CD4-positive, alpha-beta memory T cell (primary cell): Measurements from ENCODE around the gene SERINC5. TPM values are rescaled to one million over a fixed set of nuclear protein-coding genes. Genes with fewer than 3 reads are reported as not detected.
"Not testable (repeated sequence)": the region's sequence is repeated elsewhere in the genome, so short reads cannot be mapped to it uniquely, and the experiment has no call there.

Experiments used
- CTCF ChIA-PET: fragments of 350-600 bp; sonication (Branson Sonifier 250); formaldehyde crosslinking; loops from one replicate; lab custom pipeline; 2021; ENCODE audit warnings: inconsistent platforms; ENCODE audit not compliant: partially characterized antibody; lab: Charles Lee
- POLR2A ChIA-PET: fragments of 350-600 bp; sonication (Branson Sonifier 250); formaldehyde crosslinking; loops from one replicate; lab custom pipeline; 2021; ENCODE audit not compliant: partially characterized antibody; lab: Charles Lee
- DNase-seq, 5 donors: peaks; one replicate each; pipeline versions ENCODE4 v3.0.0 to v3.0.0-alpha.2; 2020 to 2022; ENCODE audit warnings: mixed read lengths in 1 of 5
- H3K27ac ChIP-seq: one replicate; pipeline ENCODE4 v1.7.0; 2013; ENCODE audit warnings: low read depth, low read length
- H3K27me3 ChIP-seq: 2 replicates; pipeline ENCODE4 v1.7.0; 2013; ENCODE audit warnings: mild to moderate bottlenecking, low read length, moderate library complexity; ENCODE audit not compliant: insufficient read depth
- H3K36me3 ChIP-seq: 2 replicates; pipeline ENCODE4 v1.7.0; 2013; ENCODE audit warnings: mild to moderate bottlenecking, low read length, moderate library complexity; ENCODE audit not compliant: insufficient read depth
- H3K4me1 ChIP-seq: 2 replicates; pipeline ENCODE4 v1.7.0; 2013; ENCODE audit warnings: mild to moderate bottlenecking, low read length, moderate library complexity; ENCODE audit not compliant: insufficient read depth
- H3K4me3 ChIP-seq, 2 donors: one replicate each; pipeline ENCODE4 v1.7.0; 2013; ENCODE audit warnings: low read length in 2 of 2, mild to moderate bottlenecking in 1 of 2
- H3K9me3 ChIP-seq, 2 donors: one replicate each; pipeline ENCODE4 v1.7.0; 2013; ENCODE audit warnings: low read length in 2 of 2, control low read depth in 1 of 2; ENCODE audit not compliant: control insufficient read depth in 1 of 2
- H3K27ac Mint-ChIP-seq, 7 donors: one replicate each; pipeline ENCODE4 v1.8.0; 2020 to 2021; ENCODE audit warnings: mixed read lengths in 7 of 7, mild to moderate bottlenecking in 6 of 7, inconsistent platforms in 3 of 7, moderate library complexity in 3 of 7
- H3K27me3 Mint-ChIP-seq, 2 donors: one replicate each; pipeline ENCODE4 v1.8.0; 2020 to 2021; ENCODE audit warnings: mixed read lengths in 2 of 2
- H3K36me3 Mint-ChIP-seq, 2 donors: one replicate each; pipeline ENCODE4 v1.8.0; 2020 to 2021; ENCODE audit warnings: mixed read lengths in 2 of 2, inconsistent platforms in 1 of 2, mild to moderate bottlenecking in 1 of 2
- H3K4me1 Mint-ChIP-seq, 4 donors: one replicate each; pipeline ENCODE4 v1.8.0; 2020 to 2021; ENCODE audit warnings: mixed read lengths in 4 of 4, mild to moderate bottlenecking in 1 of 4
- H3K4me3 Mint-ChIP-seq, 8 donors: one replicate each; pipeline ENCODE4 v1.8.0; 2020 to 2021; ENCODE audit warnings: mixed read lengths in 8 of 8, mild to moderate bottlenecking in 7 of 8, moderate library complexity in 6 of 8, inconsistent platforms in 3 of 8
- H3K9me3 Mint-ChIP-seq, 8 donors: one replicate each; pipeline ENCODE4 v1.8.0; 2020 to 2021; ENCODE audit warnings: mixed read lengths in 8 of 8, mild to moderate bottlenecking in 5 of 8, inconsistent platforms in 3 of 8, moderate library complexity in 1 of 8
- intact Hi-C: fragments of 100-400 bp; cut with micrococcal nuclease; formaldehyde crosslinking; loops from one replicate; pipeline ENCODE4 v1.15.1; 2023
- polyA plus RNA-seq, 2 donors: library from polyadenylated mRNA; unstranded; fragments of 300-500 nt; fragmentation: Illumina TruSeq; gene quantifications; one replicate each; pipeline ENCODE4 v1.2.3, GENCODE V29; 2021
- total RNA-seq, 2 experiments: library from RNA; stranded (reverse); gene quantifications; one replicate each; pipeline ENCODE4 v1.2.3, GENCODE V29; 2021

The SERINC5 gene
- total and polyA plus RNA-seq, 4 experiments from 2014 or later, result 20.7 to 165 (median 94.0) TPM

GRCh38 chr5:80101993-80102392 lies 153.9 kb downstream of the SERINC5 start:
- H3K4me3 ChIP-seq, result no peak overlapping the region
- ChIA-PET POLR2A (interaction anchor here (1.1 kb wide), 1 partner anchor 15 kb away, joined by 3 read pairs; no protein-coding TSS in a partner anchor), CTCF (interaction anchor here (1.4 to 2.7 kb wide), 2 partner anchors 10 to 173 kb away, joined by 4 to 22 read pairs; no protein-coding TSS in a partner anchor)
- H3K27ac ChIP-seq, result no peak overlapping the region
- H3K27me3 ChIP-seq, result no peaks in the 10 kb centered on the region
- intact Hi-C loops, result no loop called here
- H3K27ac Mint-ChIP-seq, result peak overlapping the region in 1 of 7 donors; percentile 52
- no peak overlapping the region for H3K4me3 Mint-ChIP-seq
- DNase-seq, result no peak
- no peaks in the 10 kb centered on the region for H3K36me3 ChIP-seq
- peaks cover 12 to 24% (median 17%) of the 10 kb centered on the region in 4 donors for H3K4me1 Mint-ChIP-seq
- no peaks in the 10 kb centered on the region for H3K9me3 ChIP-seq
- H3K27me3 Mint-ChIP-seq, result no peaks in the 10 kb centered on the region
- peaks cover 15 to 29% of the 10 kb centered on the region in 2 donors for H3K36me3 Mint-ChIP-seq
- H3K4me1 ChIP-seq, result no peaks in the 10 kb centered on the region
- H3K9me3 Mint-ChIP-seq, result peaks cover 0 to 5% (median 0%) of the 10 kb centered on the region in 8 donors

GRCh38 chr5:80097451-80097850 lies 158.4 kb downstream of the SERINC5 start:
- H3K9me3 ChIP-seq, result no peaks in the 10 kb centered on the region
- H3K27me3 ChIP-seq, result no peaks in the 10 kb centered on the region
- H3K36me3 Mint-ChIP-seq, result peaks cover 12 to 32% of the 10 kb centered on the region in 2 donors
- H3K4me1 Mint-ChIP-seq, result peaks cover 17 to 43% (median 25%) of the 10 kb centered on the region in 4 donors
- no peaks in the 10 kb centered on the region for H3K27me3 Mint-ChIP-seq
- H3K4me3 ChIP-seq, result no peak overlapping the region
- ChIA-PET POLR2A (no interaction called here), CTCF (interaction anchor here (1.5 to 11.9 kb wide), 3 partner anchors 12 to 211 kb away, joined by 3 to 286 read pairs (median 25); no protein-coding TSS in a partner anchor)
- no peaks in the 10 kb centered on the region for H3K36me3 ChIP-seq
- no peak overlapping the region for H3K4me3 Mint-ChIP-seq
- peak overlapping the region in 2 of 7 donors; percentile 37 to 76 for H3K27ac Mint-ChIP-seq
- no peak overlapping the region for H3K27ac ChIP-seq
- peaks cover 0 to 4% (median 0%) of the 10 kb centered on the region in 8 donors for H3K9me3 Mint-ChIP-seq
- intact Hi-C loops, result no loop called here
- H3K4me1 ChIP-seq, result peaks cover 20% of the 10 kb centered on the region
- DNase-seq, result no peak

DNA sequence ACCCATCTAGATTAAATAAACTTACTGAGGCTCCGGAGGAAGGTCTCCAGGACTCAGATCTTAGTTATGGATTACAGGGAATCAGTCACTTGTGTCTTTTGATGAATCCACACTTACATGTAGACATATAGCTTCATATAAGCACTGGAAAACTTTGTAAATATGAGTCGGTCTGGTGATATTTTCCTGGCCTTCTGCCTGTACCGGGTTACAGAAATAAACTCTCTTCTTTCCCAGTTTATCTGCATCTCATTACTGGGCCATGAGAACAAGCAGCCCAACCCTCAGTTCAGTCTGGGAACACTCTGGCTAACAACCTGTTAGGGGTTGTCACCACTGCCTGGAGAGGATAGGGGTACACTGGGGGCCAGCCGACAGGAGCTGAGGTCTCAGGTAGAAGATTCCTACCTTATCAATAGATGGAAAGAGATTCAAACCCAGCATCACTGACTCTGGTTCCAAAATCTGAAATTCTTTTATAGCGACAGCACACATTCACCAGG lies 161.6 kb downstream of the SERINC5 start:
- H3K9me3 ChIP-seq, result no peaks in the 10 kb centered on the region
- H3K4me1 Mint-ChIP-seq, result peaks cover 20 to 47% (median 33%) of the 10 kb centered on the region in 4 donors

GRCh38 chr5:80093796-80094195 lies 162.1 kb downstream of the SERINC5 start:
- H3K4me1 ChIP-seq, result peaks cover 30% of the 10 kb centered on the region
- H3K4me1 Mint-ChIP-seq, result peaks cover 20 to 47% (median 33%) of the 10 kb centered on the region in 4 donors
- H3K4me3 ChIP-seq, result no peak overlapping the region
- ChIA-PET POLR2A (interaction anchor here (1.5 to 4.3 kb wide), 2 partner anchors 87 to 162 kb away, joined by 3 to 34 read pairs; partner anchors contain the start of gene SERINC5), CTCF (interaction anchor here (1.1 to 11.9 kb wide), 5 partner anchors 10 to 214 kb away, joined by 3 to 286 read pairs (median 25); no protein-coding TSS in a partner anchor)
- DNase-seq, result no peak
- peak overlapping the region; percentile 31 to 90 (median 87) for H3K27ac Mint-ChIP-seq
- peaks cover 0 to 4% (median 0%) of the 10 kb centered on the region in 8 donors for H3K9me3 Mint-ChIP-seq
- H3K36me3 ChIP-seq, result no peaks in the 10 kb centered on the region
- intact Hi-C loops, result loop anchor here (2.0 to 5.0 kb wide), 3 partner anchors 33 to 89 kb away; no protein-coding TSS in a partner anchor
- H3K4me3 Mint-ChIP-seq, result peak overlapping the region in 1 of 8 donors; percentile 34
- no peaks in the 10 kb centered on the region for H3K27me3 ChIP-seq
- peaks cover 13 to 27% of the 10 kb centered on the region in 2 donors for H3K36me3 Mint-ChIP-seq
- no peaks in the 10 kb centered on the region for H3K9me3 ChIP-seq
- no peak overlapping the region for H3K27ac ChIP-seq
- H3K27me3 Mint-ChIP-seq, result no peaks in the 10 kb centered on the region

More for the DNA sequence above, 161.6 kb downstream of the SERINC5 start:
- H3K27ac Mint-ChIP-seq, result peak overlapping the region in 6 of 7 donors; percentile 31 to 88 (median 76)
- Histone ChIP-seq H3K27ac (no peak overlapping the region), H3K4me3 (no peak overlapping the region), H3K4me1 (peaks cover 30% of the 10 kb centered on the region), H3K36me3 (no peaks in the 10 kb centered on the region), H3K27me3 (no peaks in the 10 kb centered on the region)
- H3K9me3 Mint-ChIP-seq, result peaks cover 0 to 4% (median 0%) of the 10 kb centered on the region in 8 donors
- CTCF ChIA-PET, result interaction anchor here (0.6 to 11.9 kb wide), 5 partner anchors 10 to 214 kb away, joined by 3 to 286 read pairs (median 25); no protein-coding TSS in a partner anchor
- no peak overlapping the region for H3K4me3 Mint-ChIP-seq
- POLR2A ChIA-PET, result interaction anchor here (1.5 to 4.3 kb wide), 2 partner anchors 87 to 161 kb away, joined by 3 to 34 read pairs; partner anchors contain the start of gene SERINC5
- H3K27me3 Mint-ChIP-seq, result no peaks in the 10 kb centered on the region
- DNase-seq, result no peak
- intact Hi-C loops, result loop anchor here (5.0 kb wide), 2 partner anchors 58 to 88 kb away; no protein-coding TSS in a partner anchor
- peaks cover 13 to 24% of the 10 kb centered on the region in 2 donors for H3K36me3 Mint-ChIP-seq

DNA sequence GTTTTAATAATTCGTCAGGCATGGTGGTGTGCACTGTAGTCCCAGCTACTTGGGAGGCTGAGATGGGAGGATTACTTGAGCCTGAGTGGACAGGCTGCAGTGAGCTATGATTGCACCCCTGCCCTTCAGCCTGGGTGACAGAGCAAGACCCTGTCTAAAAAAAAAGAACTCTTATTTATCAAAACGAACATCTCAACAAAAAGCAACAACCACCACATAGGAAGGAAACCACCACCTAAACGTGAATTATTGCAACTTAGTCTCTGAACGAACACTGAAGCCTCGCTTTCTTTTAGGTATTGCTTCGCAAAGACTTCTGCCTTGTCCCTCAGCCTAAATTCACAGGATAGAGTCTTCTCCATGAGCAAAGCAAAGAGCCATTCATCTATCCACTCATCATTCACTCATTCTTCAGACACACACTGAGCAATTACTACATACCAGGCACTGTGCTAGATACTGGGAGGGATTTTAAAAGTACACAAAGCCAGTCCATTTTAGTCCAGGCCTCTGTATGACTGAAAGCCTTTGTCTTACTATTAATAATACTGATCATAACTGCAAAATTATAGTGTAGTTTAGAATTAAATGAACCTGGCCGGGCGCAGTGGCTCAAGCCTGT lies 163.3 kb downstream of the SERINC5 start:
- intact Hi-C loops, result loop anchor here (1.0 to 5.0 kb wide), 5 partner anchors 34 to 183 kb away; partner anchors contain the start of gene SERINC5

GRCh38 chr5:80091792-80092192 lies 164.1 kb downstream of the SERINC5 start:
- not testable (repeated sequence) for H3K27me3 ChIP-seq, H3K27ac ChIP-seq, H3K9me3 Mint-ChIP-seq, H3K27me3 Mint-ChIP-seq, H3K36me3 ChIP-seq, H3K9me3 ChIP-seq, H3K4me3 ChIP-seq
- POLR2A ChIA-PET, result interaction anchor here (0.6 to 4.3 kb wide), 18 partner anchors 8 to 216 kb away, joined by 3 to 34 read pairs (median 5); partner anchors contain the start of gene SERINC5
- peak; percentile 61 to 69 (median 67) for DNase-seq
- Mint-ChIP-seq H3K4me3 (peak overlapping the region in 7 of 8 donors; percentile 52 to 76 (median 71)), H3K36me3 (peaks cover 7 to 18% of the 10 kb centered on the region in 2 donors), H3K4me1 (peaks cover 15 to 42% (median 31%) of the 10 kb centered on the region in 4 donors), H3K27ac (peak overlapping the region; percentile 48 to 88 (median 82))
- intact Hi-C loops, result loop anchor here (1.0 to 5.0 kb wide), 7 partner anchors 35 to 581 kb away; partner anchors contain the start of gene SERINC5
- H3K4me1 ChIP-seq, result peaks cover 30% of the 10 kb centered on the region
- CTCF ChIA-PET, result interaction anchor here (0.6 to 11.9 kb wide), 59 partner anchors 8 to 580 kb away, joined by 3 to 286 read pairs (median 5); partner anchors contain the start of gene SERINC5

More for the DNA sequence above, 163.3 kb downstream of the SERINC5 start:
- Mint-ChIP-seq H3K27me3 (no peaks in the 10 kb centered on the region), H3K4me1 (peaks cover 18 to 47% (median 31%) of the 10 kb centered on the region in 4 donors), H3K36me3 (peaks cover 11 to 21% of the 10 kb centered on the region in 2 donors), H3K9me3 (peaks cover 0 to 4% (median 0%) of the 10 kb centered on the region in 8 donors), H3K27ac (peak overlapping the region; percentile 73 to 94 (median 88)), H3K4me3 (peak overlapping the region in 7 of 8 donors; percentile 38 to 73 (median 63))
- H3K4me1 ChIP-seq, result peaks cover 30% of the 10 kb centered on the region
- no peaks in the 10 kb centered on the region for H3K36me3 ChIP-seq
- H3K27ac ChIP-seq, result peak overlapping the region; percentile 29
- ChIA-PET CTCF (interaction anchor here (0.6 to 11.9 kb wide), 54 partner anchors 9 to 579 kb away, joined by 3 to 286 read pairs (median 5); partner anchors contain the start of gene SERINC5), POLR2A (interaction anchor here (0.8 to 4.3 kb wide), 16 partner anchors 9 to 215 kb away, joined by 3 to 34 read pairs (median 5); partner anchors contain the start of gene SERINC5)
- DNase-seq, result peak in 1 of 5 donors; percentile 8
- no peaks in the 10 kb centered on the region for H3K27me3 ChIP-seq
- H3K9me3 ChIP-seq, result no peaks in the 10 kb centered on the region
- peak overlapping the region in 1 of 2 donors; percentile 27 for H3K4me3 ChIP-seq
